ENCODE results near the gene STARD10. TPM values are rescaled to one million over a fixed set of nuclear protein-coding genes. Genes with fewer than 3 reads are reported as not detected.

The STARD10 gene
- total and polyA plus RNA-seq, 9 of the 15 experiments (the other 6 are each of a cell fraction or from before 2014, with no cell fraction given) = 0.15 to 52.9 (median 32.3) TPM

- TF ChIP-seq MYBL2 (IDR thresholded peaks at IDR 0.05; ENCODE audit: low read depth) (no peak), MYBL2 (CRISPR knock-in tag; IDR thresholded peaks at IDR 0.05; ENCODE audit: borderline replicate concordance) (no peak), CHAMP1 (IDR thresholded peaks at IDR 0.05) (no peak), CBX1 (IDR thresholded peaks at IDR 0.05; ENCODE audit: low read depth) (no peak), RBBP5 (IDR thresholded peaks at IDR 0.05; ENCODE audit: borderline replicate concordance, insufficient read depth, low read length, poor library complexity, severe bottlenecking) (no peak), CREB1 (IDR thresholded peaks at IDR 0.05) (no peak), CREB1 (CRISPR knock-in tag; IDR thresholded peaks at IDR 0.05) (no peak), NFRKB (IDR thresholded peaks at IDR 0.05; ENCODE audit: low read depth) (no peak), TRIM28 (IDR thresholded peaks at IDR 0.05) (no peak), MAFF (IDR thresholded peaks at IDR 0.05; ENCODE audit: low read length) (no peak), NCOA4 (IDR thresholded peaks at IDR 0.05; ENCODE audit: partially characterized antibody) (no peak), ZBTB43 (CRISPR knock-in tag; IDR thresholded peaks at IDR 0.05) (no peak), KDM4B (IDR thresholded peaks at IDR 0.05; ENCODE audit: borderline replicate concordance in 2 of 2, low read depth in 1 of 2) (no peak), ARID3B (CRISPR knock-in tag; IDR thresholded peaks at IDR 0.05; ENCODE audit: borderline replicate concordance) (no peak), ZNF75A (CRISPR knock-in tag; IDR thresholded peaks at IDR 0.05) (0 out of 2 replicates have a peak, but pooled peaks have one; percentile 29), RFX7 (CRISPR knock-in tag; IDR thresholded peaks at IDR 0.05) (no peak), ZNF699 (CRISPR knock-in tag; IDR thresholded peaks at IDR 0.05; ENCODE audit: insufficient replicate concordance) (no peak), ZNF121 (CRISPR knock-in tag; conservative IDR thresholded peaks at IDR 0.05) (no peak), THAP12 (CRISPR knock-in tag; IDR thresholded peaks at IDR 0.05) (no peak), SMC3 (conservative IDR thresholded peaks at IDR 0.05; ENCODE audit: insufficient read depth, low read depth, low read length) (no peak), SMARCA5 (IDR thresholded peaks at IDR 0.05) (no peak), CCNT2 (IDR thresholded peaks at IDR 0.05; ENCODE audit: borderline replicate concordance, extremely low read depth, insufficient read length, low read depth, low read length) (no peak), LEF1 (IDR thresholded peaks at IDR 0.05) (0 out of 2 replicates have a peak, but pooled peaks have one; percentile 54)
Measured at GRCh38 chr11:72813740-72814285, 20.0 kb upstream of the STARD10 start (continued).

All from K562 (cell line).